Jurkat, Clone E6-1 (cell line): Measurements from ENCODE around the gene TLR5.

Experiments
- DNase-seq: peaks from one replicate; pipeline ENCODE4 v3.0.0-alpha.2; 2011; ENCODE audit warnings: low read depth, low spot score
- H3K4me3 ChIP-seq: 2 replicates; pipeline ENCODE4 v1.5.1; 2011; ENCODE audit warnings: mild to moderate bottlenecking, low read length, control low read depth, moderate library complexity

The TLR5 gene

GRCh38 chr1:223153177-223154119 lies 10.4 kb upstream of the TLR5 start:
- DNase-seq, result peak; percentile 31

GRCh38 chr1:223152399-223152798 lies 9.4 kb upstream of the TLR5 start:
- no peak overlapping the region for H3K4me3 ChIP-seq

More at GRCh38 chr1:223153177-223154119, 10.4 kb upstream of the TLR5 start:
- H3K4me3 ChIP-seq, result no peak overlapping the region

GRCh38 chr1:223150443-223150842 lies 7.4 kb upstream of the TLR5 start:
- DNase-seq, result no peak
- no peak overlapping the region for H3K4me3 ChIP-seq

More at GRCh38 chr1:223152399-223152798, 9.4 kb upstream of the TLR5 start:
- no peak for DNase-seq

GRCh38 chr1:223147873-223148272 lies 4.8 kb upstream of the TLR5 start:
- DNase-seq, result no peak
- H3K4me3 ChIP-seq, result no peak overlapping the region

GRCh38 chr1:223147409-223147808 lies 4.4 kb upstream of the TLR5 start:
- H3K4me3 ChIP-seq, result no peak overlapping the region
- DNase-seq, result no peak

GRCh38 chr1:223146745-223147144 lies 3.7 kb upstream of the TLR5 start:
- no peak overlapping the region for H3K4me3 ChIP-seq
- DNase-seq, result no peak

- H3K4me3 ChIP-seq, result no peak overlapping the region
- no peak for DNase-seq
Observed at GRCh38 chr1:223144914-223145313, 1.9 kb upstream of the TLR5 start.

- no peak for DNase-seq
- no peak overlapping the region for H3K4me3 ChIP-seq
Observed at GRCh38 chr1:223144431-223144830, 1.4 kb upstream of the TLR5 start.

GRCh38 chr1:223143537-223144248 lies 645 bp upstream of the TLR5 start:
- H3K4me3 ChIP-seq, result peak overlapping the region; percentile 53
- DNase-seq, result peak; percentile 25

- DNase-seq, result no peak
- peak overlapping the region; percentile 53 for H3K4me3 ChIP-seq
Observed at GRCh38 chr1:223142269-223142668, 779 bp downstream of the TLR5 start.

GRCh38 chr1:223140611-223141405 lies 2.2 kb downstream of the TLR5 start:
- DNase-seq, result no peak
- H3K4me3 ChIP-seq, result no peak overlapping the region

- no peak overlapping the region for H3K4me3 ChIP-seq
- DNase-seq, result no peak
Observed at GRCh38 chr1:223137455-223138085, 5.5 kb downstream of the TLR5 start.

- no peak overlapping the region for H3K4me3 ChIP-seq
- no peak for DNase-seq
Observed at GRCh38 chr1:223136086-223136485, 7.0 kb downstream of the TLR5 start.

- no peak for DNase-seq
- no peak overlapping the region for H3K4me3 ChIP-seq
Observed at GRCh38 chr1:223135176-223135942, 7.7 kb downstream of the TLR5 start.

GRCh38 chr1:223133824-223134435 lies 9.1 kb downstream of the TLR5 start:
- DNase-seq, result peak; percentile 58
- H3K4me3 ChIP-seq, result peak overlapping the region; percentile 40

- DNase-seq, result no peak
- H3K4me3 ChIP-seq, result no peak overlapping the region
Observed at GRCh38 chr1:223133306-223133823, 9.7 kb downstream of the TLR5 start.

GRCh38 chr1:223129229-223129901 lies 13.7 kb downstream of the TLR5 start:
- no peak for DNase-seq
- H3K4me3 ChIP-seq, result no peak overlapping the region
